Sciatic nerve (tissue), 2 donors: ENCODE data around the gene PAX8. TPM values are rescaled to one million over a fixed set of nuclear protein-coding genes. Genes with fewer than 3 reads are reported as not detected.
"Not testable (repeated sequence)": the region's sequence is repeated elsewhere in the genome, so short reads cannot be mapped to it uniquely, and the experiment has no call there.

Source experiments
- ATAC-seq: fragments of 200-7000 bp; cut with Tn5 transposase; one replicate; pipeline ENCODE4 v1.9.1; 2020; ENCODE audit warnings: mild to moderate bottlenecking, moderate library complexity
- DNase-seq: peaks from one replicate; pipeline ENCODE4 v3.0.0-alpha.2; 2020; ENCODE audit warnings: low spot score
- intact Hi-C: fragments of 100-400 bp; cut with DNase I; formaldehyde crosslinking; loops from one replicate; pipeline ENCODE4 v1.14.2; 2022
- total RNA-seq: library from RNA; stranded (reverse); fragmentation: NEBNext Ultra II Directional; extraction: Animal tissue kit (Norgen Biotek cat#: 25700); gene quantifications from one replicate; pipeline ENCODE4 v1.2.1, GENCODE V29; 2021
- donor health status: DM: no; HTN: no; CAD: no.
- donor health status: DM: no; HTN: no; CAD: no.

PAX8 gene
- total RNA-seq, 1 donor from 2014 or later = 1.2 TPM

GRCh38 chr2:113300281-113300680 is 21.6 kb upstream of the PAX8 start:
- intact Hi-C loops = no loop called here
- DNase-seq (no peak), ATAC-seq (no peak)

DNA sequence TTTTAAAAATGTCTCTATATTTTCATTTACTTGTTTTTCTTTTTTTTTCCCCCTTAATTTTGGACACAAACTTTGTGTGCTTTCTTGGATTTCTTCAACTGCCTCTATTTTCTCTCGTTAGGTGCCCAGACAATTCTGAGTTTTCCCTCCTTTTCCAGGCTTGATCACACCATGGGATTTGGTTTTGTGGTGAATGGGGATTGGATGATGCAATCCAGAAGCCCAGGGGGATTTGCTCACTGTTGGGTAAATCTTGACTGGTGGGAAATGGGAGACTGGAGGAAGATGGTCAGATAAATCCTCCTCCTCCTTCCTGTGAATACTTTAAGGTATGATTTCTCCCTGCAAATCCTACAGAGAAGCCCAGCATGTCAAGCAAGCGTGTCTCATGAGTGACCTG is 19.5 kb upstream of the PAX8 start:
- DNase-seq (no peak), ATAC-seq (no peak)
- intact Hi-C loops = no loop called here

DNA sequence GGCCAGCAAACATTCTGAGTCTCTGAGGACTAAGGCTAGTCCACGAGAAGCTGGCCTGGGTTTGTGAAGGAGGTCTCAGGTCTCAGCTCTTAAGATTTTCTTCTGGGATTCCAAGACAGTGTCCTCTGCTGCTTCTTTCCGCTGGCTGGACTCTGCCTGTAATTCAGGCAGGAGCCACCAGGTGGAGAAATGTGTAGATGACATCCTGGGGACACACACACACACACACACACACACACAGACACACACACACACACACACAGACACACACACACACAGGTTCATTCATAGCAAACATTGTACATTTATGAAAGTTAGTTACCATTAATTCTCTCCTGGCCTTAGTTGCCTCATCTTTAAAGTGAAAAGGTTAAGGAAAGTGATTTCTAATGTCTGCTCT is 18.9 kb upstream of the PAX8 start:
- intact Hi-C loops, DNase-seq, ATAC-seq: not testable (repeated sequence)

DNA sequence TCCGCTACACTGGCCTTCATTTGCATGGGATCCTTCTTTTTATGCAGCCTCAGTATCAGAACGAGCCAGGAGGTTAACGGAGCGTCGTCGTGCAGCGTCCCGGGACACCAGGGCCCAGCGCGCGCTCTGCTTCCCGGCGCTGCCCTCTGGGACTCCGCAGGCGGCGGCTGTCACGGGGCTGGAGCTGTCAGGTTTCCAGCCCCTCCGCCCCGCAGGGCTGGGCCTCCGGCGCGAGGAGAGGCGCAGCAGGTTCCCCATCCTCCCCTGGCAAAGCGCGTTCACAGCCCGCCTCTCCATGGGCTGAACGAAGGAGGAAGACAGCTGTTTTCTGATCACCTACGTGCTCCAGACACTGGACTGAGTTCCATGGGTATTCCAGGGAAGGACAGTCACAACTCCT is 12.5 kb upstream of the PAX8 start:
- DNase-seq (no peak), ATAC-seq (no peak)
- intact Hi-C loops = no loop called here

- DNase-seq, intact Hi-C loops, ATAC-seq: not testable (repeated sequence)
Observed at GRCh38 chr2:113288674-113289149, 10.0 kb upstream of the PAX8 start.

DNA sequence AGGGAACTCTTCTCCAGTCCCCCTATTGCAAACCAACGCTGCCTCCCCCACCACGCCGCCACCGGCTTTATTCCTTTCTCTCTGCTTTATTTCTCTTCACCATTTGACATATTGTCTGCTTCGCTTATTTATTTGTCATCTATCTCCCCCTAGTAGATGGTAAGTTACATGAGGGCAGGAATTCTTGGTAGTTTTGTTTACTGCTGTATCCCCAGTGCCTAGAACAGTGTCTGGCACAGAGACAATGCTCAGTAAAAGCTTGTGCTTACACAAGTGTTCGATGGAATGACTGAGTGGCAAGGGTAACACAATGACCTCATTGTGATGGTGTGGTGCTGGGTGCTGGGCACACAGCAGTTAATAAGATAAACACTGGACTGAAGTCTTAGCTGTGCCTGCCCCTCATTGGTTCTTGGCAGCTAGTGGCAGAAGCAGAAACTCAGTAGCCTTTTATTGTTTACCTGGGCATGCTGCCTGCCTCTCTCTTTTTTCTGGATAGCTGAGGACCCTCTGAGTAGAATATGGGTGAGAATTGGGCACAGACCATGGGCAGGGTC is 9.5 kb upstream of the PAX8 start:
- intact Hi-C loops, ATAC-seq, DNase-seq: not testable (repeated sequence)

DNA sequence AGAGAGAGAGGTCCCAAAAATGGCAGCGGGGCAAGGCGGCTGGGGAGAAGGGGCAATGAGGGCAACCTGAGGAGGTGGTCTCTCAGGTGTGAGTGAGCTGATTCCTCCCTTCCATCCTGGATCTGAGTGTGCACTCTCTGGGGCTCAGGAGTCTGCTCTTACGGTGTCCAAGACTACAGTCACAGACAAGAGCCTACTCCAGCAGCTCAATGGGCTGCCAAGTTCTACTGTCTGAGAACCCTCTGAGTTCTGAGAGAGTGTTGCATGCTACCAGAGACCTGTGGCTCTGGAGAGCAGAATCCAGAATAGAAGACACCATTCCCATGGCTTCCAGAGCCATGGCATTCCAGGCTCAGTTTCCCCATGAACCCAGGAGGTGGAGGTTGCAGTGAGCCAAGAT is 7.1 kb upstream of the PAX8 start:
- intact Hi-C loops = no loop called here
- ATAC-seq (no peak), DNase-seq (no peak)

DNA sequence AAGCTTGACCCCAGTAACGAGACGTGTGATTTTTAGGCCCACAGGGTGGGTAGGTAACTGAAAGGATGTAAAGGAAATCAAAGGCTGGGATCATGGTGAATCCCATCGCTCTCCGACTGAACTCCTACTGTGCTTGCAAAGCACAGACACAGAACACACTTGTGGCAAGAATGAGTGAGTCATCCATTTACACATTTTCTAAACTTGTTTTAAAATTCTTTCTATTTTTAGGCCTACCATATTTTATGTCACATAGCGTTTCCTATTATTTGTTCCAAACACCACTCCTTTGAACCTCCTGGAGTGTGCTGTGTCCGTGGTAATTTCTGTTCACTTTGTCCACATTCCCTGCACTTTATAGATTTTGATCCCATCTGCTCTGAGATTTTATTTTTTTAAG is 6.3 kb upstream of the PAX8 start:
- not testable (repeated sequence) for ATAC-seq, DNase-seq

GRCh38 chr2:113284476-113284875 is 5.8 kb upstream of the PAX8 start:
- DNase-seq = no peak
- intact Hi-C loops = no loop called here
- ATAC-seq = no peak

More for the DNA sequence above, 6.3 kb upstream of the PAX8 start:
- intact Hi-C loops = not testable (repeated sequence)

- DNase-seq = no peak
- ATAC-seq = peak; percentile 71
- intact Hi-C loops = no loop called here
Observed at GRCh38 chr2:113283704-113284284, 5.1 kb upstream of the PAX8 start.

DNA sequence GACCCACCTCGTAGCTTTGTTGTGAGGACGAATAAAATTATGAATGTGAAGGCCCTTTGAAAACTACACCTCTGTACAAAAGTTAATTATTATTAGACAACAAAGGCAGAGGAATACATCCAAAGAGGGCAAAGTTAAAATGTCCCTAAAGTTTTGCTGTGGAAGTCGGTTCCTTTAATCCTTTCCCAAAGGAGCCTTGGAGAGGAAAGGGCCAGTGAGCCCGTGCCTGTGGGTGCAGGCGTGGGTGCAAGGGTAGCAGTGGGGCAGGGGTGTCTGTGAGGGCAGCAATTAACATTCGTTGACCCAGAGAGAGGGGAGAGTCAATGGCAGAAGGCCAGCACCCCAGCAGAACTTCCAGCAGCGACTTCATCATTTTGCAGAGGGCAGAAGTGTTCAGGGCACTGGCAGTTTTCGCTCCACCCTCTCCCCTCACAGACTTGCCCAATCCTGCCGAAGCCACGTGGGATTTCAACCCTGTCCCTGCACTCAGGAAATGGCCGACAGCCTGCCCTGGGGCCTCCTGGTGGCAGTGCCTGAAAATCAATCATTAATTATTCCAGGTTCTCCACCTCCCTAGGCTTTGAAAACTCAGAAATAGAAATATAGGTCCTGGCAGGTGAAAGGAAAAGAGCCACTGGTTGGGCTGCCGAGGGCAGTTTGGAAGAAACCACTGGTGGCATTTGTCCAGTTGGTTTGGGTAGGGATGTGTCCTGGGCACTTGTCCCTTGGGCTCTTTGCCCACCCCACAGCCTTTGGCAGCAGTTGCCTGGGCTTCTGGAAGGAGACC is 4.2 kb upstream of the PAX8 start:
- peak; percentile 66 for ATAC-seq
- intact Hi-C loops = no loop called here

GRCh38 chr2:113281910-113282746 is 3.4 kb upstream of the PAX8 start:
- ATAC-seq (no peak), DNase-seq (no peak)
- intact Hi-C loops = no loop called here

More for the DNA sequence above, 4.2 kb upstream of the PAX8 start:
- no peak for DNase-seq

- ATAC-seq (no peak), DNase-seq (no peak)
- intact Hi-C loops = no loop called here
Observed at GRCh38 chr2:113278073-113278741, 514 bp downstream of the PAX8 start.

DNA sequence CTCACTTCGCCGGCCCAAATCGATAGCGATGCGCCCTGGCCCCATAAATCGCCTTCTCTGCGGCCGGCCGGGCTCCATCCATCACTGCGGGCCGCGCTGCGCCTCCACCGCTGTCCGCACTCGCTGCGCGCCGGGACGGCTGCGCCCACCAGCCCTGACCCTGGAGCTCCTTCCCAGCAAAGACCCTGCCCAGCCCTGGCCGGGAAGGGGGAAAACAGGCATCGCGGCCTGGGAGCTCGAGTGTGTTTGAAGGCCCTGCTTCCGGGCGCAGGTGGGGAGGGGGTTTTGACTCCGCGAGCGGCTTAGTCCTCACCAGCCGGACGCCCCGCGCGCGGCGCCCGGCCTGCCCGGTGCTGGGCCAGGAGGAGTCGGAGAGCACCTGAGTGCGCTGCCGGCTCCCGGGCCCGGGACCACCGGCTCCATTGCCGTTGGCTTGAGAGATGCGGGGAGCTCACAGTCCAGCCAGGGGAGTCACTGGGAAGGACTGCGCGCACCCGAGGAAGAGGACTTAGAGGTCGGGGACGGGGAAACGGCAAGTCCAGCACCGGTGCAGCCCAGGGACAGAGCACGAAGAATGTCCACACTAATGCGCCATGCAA is 1.1 kb downstream of the PAX8 start:
- no peak for DNase-seq
- intact Hi-C loops = no loop called here
- ATAC-seq = no peak

- no peak for DNase-seq
- no peak for ATAC-seq
- intact Hi-C loops = no loop called here
Observed at GRCh38 chr2:113276761-113277425, 1.8 kb downstream of the PAX8 start.

- intact Hi-C loops = no loop called here
- no peak for ATAC-seq
- no peak for DNase-seq
Observed at GRCh38 chr2:113276216-113276760, 2.4 kb downstream of the PAX8 start.

GRCh38 chr2:113275556-113276215 is 3.0 kb downstream of the PAX8 start:
- no peak for DNase-seq
- intact Hi-C loops = no loop called here
- no peak for ATAC-seq
